Measurements from ENCODE around the gene DEPDC5. TPM values are rescaled to one million over a fixed set of nuclear protein-coding genes. Genes with fewer than 3 reads are reported as not detected.

DEPDC5 gene
- total RNA-seq, 1 experiment from 2014 or later, result 13.7 TPM

- Histone ChIP-seq H3K36me3 (replicated peaks; ENCODE audit: control insufficient read depth, insufficient read depth, low read length) (peaks cover 12% of the 10 kb centered on the region), H3K4me3 (ENCODE audit: insufficient read depth, low read depth, low read length) (no peak overlapping the region), H3K27me3 (ENCODE audit: control insufficient read depth, insufficient read depth, low read length) (no peaks in the 10 kb centered on the region)
- DNase-seq, result no peak
Measured at GRCh38 chr22:31950226-31950625, 196.4 kb downstream of the DEPDC5 start.

- Histone ChIP-seq H3K4me3 (ENCODE audit: insufficient read depth, low read depth, low read length) (no peak overlapping the region), H3K36me3 (replicated peaks; ENCODE audit: control insufficient read depth, insufficient read depth, low read length) (peaks cover 16% of the 10 kb centered on the region), H3K27me3 (ENCODE audit: control insufficient read depth, insufficient read depth, low read length) (no peaks in the 10 kb centered on the region)
- no peak for DNase-seq
Measured at GRCh38 chr22:31951194-31952093, 197.6 kb downstream of the DEPDC5 start.

GRCh38 chr22:31952094-31952401 lies 198.2 kb downstream of the DEPDC5 start:
- Histone ChIP-seq H3K36me3 (replicated peaks; ENCODE audit: control insufficient read depth, insufficient read depth, low read length) (peaks cover 21% of the 10 kb centered on the region), H3K4me3 (ENCODE audit: insufficient read depth, low read depth, low read length) (no peak overlapping the region), H3K27me3 (ENCODE audit: control insufficient read depth, insufficient read depth, low read length) (no peaks in the 10 kb centered on the region)
- no peak for DNase-seq

- H3K4me3 ChIP-seq (ENCODE audit: insufficient read depth, low read depth, low read length), result no peak overlapping the region
- DNase-seq, result no peak
- H3K27me3 ChIP-seq (ENCODE audit: control insufficient read depth, insufficient read depth, low read length), result no peaks in the 10 kb centered on the region
- H3K36me3 ChIP-seq (replicated peaks; ENCODE audit: control insufficient read depth, insufficient read depth, low read length), result peaks cover 19% of the 10 kb centered on the region
Measured at GRCh38 chr22:31952472-31952871, 198.7 kb downstream of the DEPDC5 start.

GRCh38 chr22:31953261-31953660 lies 199.4 kb downstream of the DEPDC5 start:
- peaks cover 19% of the 10 kb centered on the region for H3K36me3 ChIP-seq (replicated peaks; ENCODE audit: control insufficient read depth, insufficient read depth, low read length)
- no peak overlapping the region for H3K4me3 ChIP-seq (ENCODE audit: insufficient read depth, low read depth, low read length)
- DNase-seq, result no peak
- H3K27me3 ChIP-seq (ENCODE audit: control insufficient read depth, insufficient read depth, low read length), result no peaks in the 10 kb centered on the region

GRCh38 chr22:31954535-31955523 lies 201.0 kb downstream of the DEPDC5 start:
- no peak overlapping the region for H3K4me3 ChIP-seq (ENCODE audit: insufficient read depth, low read depth, low read length)
- no peak for DNase-seq
- peaks cover 19% of the 10 kb centered on the region for H3K36me3 ChIP-seq (replicated peaks; ENCODE audit: control insufficient read depth, insufficient read depth, low read length)
- no peaks in the 10 kb centered on the region for H3K27me3 ChIP-seq (ENCODE audit: control insufficient read depth, insufficient read depth, low read length)

- no peak overlapping the region for H3K4me3 ChIP-seq (ENCODE audit: insufficient read depth, low read depth, low read length)
- H3K27me3 ChIP-seq (ENCODE audit: control insufficient read depth, insufficient read depth, low read length), result no peaks in the 10 kb centered on the region
- H3K36me3 ChIP-seq (replicated peaks; ENCODE audit: control insufficient read depth, insufficient read depth, low read length), result peaks cover 14% of the 10 kb centered on the region
- no peak for DNase-seq
Measured at GRCh38 chr22:31956360-31956759, 202.5 kb downstream of the DEPDC5 start.

Other genes with a start within 250 kb of the DEPDC5 start
- gene PISD, start 91.8 kb upstream of the DEPDC5 start, total RNA-seq (2014; rRNA removed; shearing (Covaris generic)), result 70.2 and 72.6 TPM in 2 replicates
- gene PRR14L, start 3.9 kb upstream of the DEPDC5 start, total RNA-seq (2014; rRNA removed; shearing (Covaris generic)), result 24.7 and 25.6 TPM in 2 replicates
- gene YWHAH, start 190.5 kb downstream of the DEPDC5 start, total RNA-seq (2014; rRNA removed; shearing (Covaris generic)), result 217 and 229 TPM in 2 replicates

Data from H7 (cell line).